ENCODE data around the gene IL23R.

Gene IL23R

GRCh38 chr1:67300561-67300960, 134.3 kb downstream of the IL23R start:
- TF ChIP-seq CTCF (IDR thresholded peaks at IDR 0.05; ENCODE audit: low read depth, low read length), result no peak
- no peak for TF ChIP-seq EZH2phosphoT487 (IDR thresholded peaks at IDR 0.05; ENCODE audit: low read depth)
- no peak overlapping the region for H3K27ac ChIP-seq (ENCODE audit: low read length)
- H3K27me3 ChIP-seq (ENCODE audit: low read depth, low read length), result no peaks in the 10 kb centered on the region

GRCh38 chr1:67304023-67304422, 137.8 kb downstream of the IL23R start:
- H3K36me3 ChIP-seq (replicated peaks; ENCODE audit: low read depth, low read length), result no peaks in the 10 kb centered on the region
- H3K27ac ChIP-seq (ENCODE audit: low read length), result no peak overlapping the region
- H4K20me1 ChIP-seq (ENCODE audit: insufficient read depth, low read length), result no peaks in the 10 kb centered on the region
- no peaks in the 10 kb centered on the region for H3K4me1 ChIP-seq (ENCODE audit: low read length)
- no peak overlapping the region for H3K9ac ChIP-seq (ENCODE audit: low read length)
- no peak overlapping the region for H3K4me2 ChIP-seq (ENCODE audit: low read length)
- H3K27me3 ChIP-seq (ENCODE audit: low read depth, low read length), result no peaks in the 10 kb centered on the region
- TF ChIP-seq CTCF (IDR thresholded peaks at IDR 0.05; ENCODE audit: low read depth, low read length) (no peak), EZH2phosphoT487 (IDR thresholded peaks at IDR 0.05; ENCODE audit: low read depth) (no peak)
- no peak overlapping the region for H3K4me3 ChIP-seq (ENCODE audit: low read length)
- no peaks in the 10 kb centered on the region for H3K79me2 ChIP-seq (ENCODE audit: low read length)
- H3K9me3 ChIP-seq (ENCODE audit: insufficient read depth, low read length), result no peaks in the 10 kb centered on the region
- H2AFZ ChIP-seq (ENCODE audit: low read depth, low read length), result no peak overlapping the region

More at GRCh38 chr1:67300561-67300960, 134.3 kb downstream of the IL23R start:
- Histone ChIP-seq H3K9me3 (ENCODE audit: insufficient read depth, low read length) (no peaks in the 10 kb centered on the region), H3K79me2 (ENCODE audit: low read length) (no peaks in the 10 kb centered on the region), H3K36me3 (replicated peaks; ENCODE audit: low read depth, low read length) (no peaks in the 10 kb centered on the region), H3K9ac (ENCODE audit: low read length) (no peak overlapping the region), H3K4me1 (ENCODE audit: low read length) (no peaks in the 10 kb centered on the region), H3K4me2 (ENCODE audit: low read length) (no peak overlapping the region), H2AFZ (ENCODE audit: low read depth, low read length) (no peak overlapping the region), H3K4me3 (ENCODE audit: low read length) (no peak overlapping the region), H4K20me1 (ENCODE audit: insufficient read depth, low read length) (no peaks in the 10 kb centered on the region)

- Histone ChIP-seq H3K4me3 (ENCODE audit: low read length) (no peak overlapping the region), H3K79me2 (ENCODE audit: low read length) (no peaks in the 10 kb centered on the region), H3K27me3 (ENCODE audit: low read depth, low read length) (no peaks in the 10 kb centered on the region), H4K20me1 (ENCODE audit: insufficient read depth, low read length) (no peaks in the 10 kb centered on the region), H3K36me3 (replicated peaks; ENCODE audit: low read depth, low read length) (no peaks in the 10 kb centered on the region), H3K9me3 (ENCODE audit: insufficient read depth, low read length) (no peaks in the 10 kb centered on the region), H3K27ac (ENCODE audit: low read length) (no peak overlapping the region), H3K9ac (ENCODE audit: low read length) (no peak overlapping the region), H2AFZ (ENCODE audit: low read depth, low read length) (no peak overlapping the region), H3K4me2 (ENCODE audit: low read length) (no peak overlapping the region), H3K4me1 (ENCODE audit: low read length) (no peaks in the 10 kb centered on the region)
- no peak for TF ChIP-seq EZH2phosphoT487 (IDR thresholded peaks at IDR 0.05; ENCODE audit: low read depth)
- TF ChIP-seq CTCF (IDR thresholded peaks at IDR 0.05; ENCODE audit: low read depth, low read length), result no peak
These were observed 140.3 kb downstream of the IL23R start for GRCh38 chr1:67306547-67306946.

- Histone ChIP-seq H4K20me1 (ENCODE audit: insufficient read depth, low read length) (no peaks in the 10 kb centered on the region), H3K9me3 (ENCODE audit: insufficient read depth, low read length) (no peaks in the 10 kb centered on the region), H3K27me3 (ENCODE audit: low read depth, low read length) (no peaks in the 10 kb centered on the region), H3K9ac (ENCODE audit: low read length) (no peak within 1 kb of the TSS), H2AFZ (ENCODE audit: low read depth, low read length) (no peak within 1 kb of the TSS), H3K4me1 (ENCODE audit: low read length) (no peaks in the 10 kb centered on the region), H3K4me3 (ENCODE audit: low read length) (no peak within 1 kb of the TSS), H3K36me3 (replicated peaks; ENCODE audit: low read depth, low read length) (no peaks in the 10 kb centered on the region), H3K27ac (ENCODE audit: low read length) (no peak within 1 kb of the TSS), H3K4me2 (ENCODE audit: low read length) (no peak within 1 kb of the TSS), H3K79me2 (ENCODE audit: low read length) (no peaks in the 10 kb centered on the region)
- TF ChIP-seq CTCF (IDR thresholded peaks at IDR 0.05; ENCODE audit: low read depth, low read length) (no peak), EZH2phosphoT487 (IDR thresholded peaks at IDR 0.05; ENCODE audit: low read depth) (no peak)
These were observed 141.2 kb downstream of the IL23R start, which contains the start of gene IL12RB2 for GRCh38 chr1:67307251-67308060. TSS of gene IL12RB2 (plus strand) at chr1:67307873. CDS start at chr1:67320369, 12,496 bp downstream.

Data from OCI-LY3 (cell line).